A549 (cell line): ENCODE data around the gene AGAP5. TPM values are rescaled to one million over a fixed set of nuclear protein-coding genes. Genes with fewer than 3 reads are reported as not detected.
"Not testable (repeated sequence)": the region's sequence is repeated elsewhere in the genome, so short reads cannot be mapped to it uniquely, and the experiment has no call there.

Experiments used
- ATAC-seq, 2 experiments: fragments of 200-7000 bp in 1 of 2; fragments of >200 bp in 1 of 2; cut with Nextera tagmentation in 1 of 2; cut with Tn5 transposase in 1 of 2; 3 replicates each; pipeline versions ENCODE4 v1.8.0 to v1.9.1; 2018 to 2020; ENCODE audit warnings: mild to moderate bottlenecking in 1 of 2, moderate library complexity in 1 of 2
- CTCF ChIA-PET: fragments of 300-600 bp; sonication (Branson Sonifier 250); formaldehyde crosslinking; extraction: SDS; loops from one replicate; lab custom pipeline; 2021; ENCODE audit warnings: antibody characterized with exemption, inconsistent platforms; lab: Yijun Ruan, JAX
- POLR2A ChIA-PET: fragments of 350-600 bp; formaldehyde crosslinking; extraction: SDS; loops from one replicate; lab custom pipeline; 2021; ENCODE audit warnings: antibody characterized with exemption, inconsistent platforms; lab: Yijun Ruan, JAX
- DNase-seq, 2 experiments: peaks; one replicate each; pipeline versions ENCODE4 v3.0.0 to v3.0.0-alpha.2; 2011 to 2016; ENCODE audit warnings: low read depth in 1 of 2, low spot score in 1 of 2
- FAIRE-seq: peaks from 2 replicates; lab custom pipeline; 2011; peaks lifted over from hg19 to GRCh38; lab: Jason Lieb, UNC
- H3K27ac ChIP-seq, 2 experiments: fragments of >200 bp; sonication (Bioruptor Twin); formaldehyde crosslinking; 3 replicates each; pipeline ENCODE4 v1.5.1; 2016 to 2017
- H3K4me1 ChIP-seq: fragments of >200 bp; sonication (Bioruptor Twin); formaldehyde crosslinking; 3 replicates; pipeline ENCODE4 v1.6.1; 2016
- H3K4me2 ChIP-seq: fragments of >200 bp; sonication (Bioruptor Twin); formaldehyde crosslinking; 3 replicates; pipeline ENCODE4 v1.6.1; 2016
- H3K4me3 ChIP-seq: fragments of >200 bp; sonication (Bioruptor Twin); formaldehyde crosslinking; 3 replicates; pipeline ENCODE4 v1.5.1; 2016
- H3K9me3 ChIP-seq: fragments of >200 bp; sonication (Bioruptor Twin); formaldehyde crosslinking; 3 replicates; pipeline ENCODE4 v1.6.1; 2016
- WGBS: methylation state at CpG from one replicate; pipeline ENCODE4 v1.1.6; 2017; ENCODE audit errors: missing lambda C conversion rate; 5-methylcytosine and 5-hydroxymethylcytosine counted together
- polyA plus RNA-seq, 4 experiments: library from polyadenylated mRNA; depleted of rRNA in 3 of 4; stranded (reverse); fragments of >200 nt; fragmentation: RNase III in 1 of 4; extraction: RNeasy Plus Mini Kit Qiagen cat#74134 plus additional on column Dnase treatment in 1 of 4; gene quantifications; 2 replicates in 3 of 4; 3 replicates in 1 of 4; pipeline ENCODE4 v1.2.3, GENCODE V29; 2011 to 2017

The AGAP5 gene
- polyA plus RNA-seq, 2 of the 4 experiments (the other 2 are of a cell fraction): 2.5 to 4.0 TPM

DNA sequence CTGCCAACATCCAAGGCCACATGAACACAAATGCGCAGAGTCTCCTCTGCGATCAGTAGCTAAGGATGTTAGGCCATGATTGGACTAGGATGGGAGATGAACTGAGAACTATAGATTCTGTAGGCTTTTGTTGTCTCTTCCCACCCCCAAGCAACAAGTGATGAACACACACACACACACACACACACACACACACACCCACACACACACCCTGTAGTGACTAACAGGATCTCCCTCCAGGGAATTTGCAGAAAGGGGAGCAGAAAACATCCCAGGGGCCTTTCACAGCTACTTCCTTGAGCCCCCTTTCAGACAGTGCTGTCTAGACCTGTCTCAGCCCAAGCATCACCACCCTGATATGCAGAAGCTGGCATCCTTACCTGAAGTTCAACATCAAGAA, 8.6 kb upstream of the AGAP5 start:
- ATAC-seq, POLR2A ChIA-PET, FAIRE-seq, DNase-seq, H3K9me3 ChIP-seq, H3K4me1 ChIP-seq, H3K4me3 ChIP-seq, H3K4me2 ChIP-seq, H3K27ac ChIP-seq: not testable (repeated sequence)
- CTCF ChIA-PET: interaction anchor here (0.6 kb wide), 1 partner anchor 168 kb away, joined by 3 read pairs; no protein-coding TSS in a partner anchor
- 100% methylated on average over 2 of the region's 2 CpGs for WGBS

DNA sequence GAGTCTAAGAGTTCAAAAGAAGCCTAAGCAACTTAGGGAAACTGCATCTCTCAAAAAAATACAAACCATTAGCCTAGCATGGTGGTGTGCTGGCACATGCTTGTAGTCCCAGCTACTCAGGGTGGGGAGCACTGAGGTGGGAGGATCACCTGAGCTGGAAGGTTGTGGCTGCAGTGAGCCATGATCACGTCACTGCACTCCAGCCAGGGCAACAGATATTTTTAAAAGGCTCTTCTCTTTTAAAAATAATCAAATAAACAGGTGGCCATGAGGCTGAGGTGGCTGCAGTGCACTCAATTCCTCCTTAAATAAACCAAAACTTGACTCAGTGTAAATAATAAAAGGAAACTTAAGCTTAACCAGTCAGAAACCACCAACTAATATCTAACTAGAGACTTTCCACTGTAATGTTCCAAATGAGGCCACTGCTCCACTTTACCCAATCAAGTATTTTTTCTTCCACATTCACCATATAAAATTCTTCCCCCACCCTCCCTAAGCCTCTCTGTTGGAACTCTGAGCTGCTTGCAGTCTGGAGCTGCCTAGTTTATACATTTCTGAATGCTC, 7.7 kb upstream of the AGAP5 start:
- H3K27ac ChIP-seq, H3K4me3 ChIP-seq, H3K9me3 ChIP-seq, CTCF ChIA-PET, H3K4me1 ChIP-seq, ATAC-seq, DNase-seq, FAIRE-seq, POLR2A ChIA-PET: not testable (repeated sequence)
- 44% methylated on average over 1 of the region's 1 CpG for WGBS
- peak overlapping the region; percentile 26; the same call in 1 of the 3 replicates for H3K4me2 ChIP-seq

DNA sequence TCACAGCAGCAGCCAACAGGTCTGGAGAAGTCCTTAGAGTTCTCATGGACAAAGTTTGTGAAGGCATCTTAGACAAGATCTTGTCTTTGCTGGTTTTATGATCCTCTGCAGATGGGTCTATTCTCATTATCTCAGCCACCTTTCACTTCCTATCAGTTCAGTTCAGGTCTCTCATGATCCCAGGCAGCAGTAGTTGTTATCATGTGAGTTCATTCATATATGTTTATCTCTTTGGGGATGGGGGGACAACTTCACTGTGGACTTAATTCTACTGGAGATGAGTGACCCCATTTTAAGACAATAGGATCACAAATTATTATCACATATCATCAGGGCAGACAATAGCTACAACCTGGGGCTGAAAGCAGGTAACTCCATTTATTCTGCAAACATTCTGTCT, 6.0 kb upstream of the AGAP5 start:
- CTCF ChIA-PET, FAIRE-seq, H3K9me3 ChIP-seq, H3K4me1 ChIP-seq, POLR2A ChIA-PET, DNase-seq, H3K4me2 ChIP-seq, H3K4me3 ChIP-seq, H3K27ac ChIP-seq, ATAC-seq: not testable (repeated sequence)

DNA sequence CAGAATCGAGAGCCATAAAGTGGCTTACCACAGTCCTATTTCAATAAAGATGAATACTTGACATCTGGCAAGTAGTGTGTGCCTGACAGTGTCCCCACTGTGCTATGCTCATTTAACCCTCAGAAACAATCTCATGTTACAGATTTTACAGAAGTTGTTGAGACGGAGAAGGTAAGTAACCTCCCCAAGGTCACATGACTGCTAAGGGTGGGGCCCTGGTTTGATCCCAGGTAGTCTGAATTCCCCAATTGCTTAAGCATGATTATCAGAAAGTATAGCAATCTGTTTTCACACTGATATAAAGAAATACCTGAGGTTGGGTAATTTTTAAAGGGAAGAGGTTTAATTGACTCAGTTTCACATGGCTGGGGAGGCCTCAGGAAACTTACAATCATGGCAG, 910 bp upstream of the AGAP5 start:
- CTCF ChIA-PET, H3K4me2 ChIP-seq: not testable (repeated sequence)

DNA sequence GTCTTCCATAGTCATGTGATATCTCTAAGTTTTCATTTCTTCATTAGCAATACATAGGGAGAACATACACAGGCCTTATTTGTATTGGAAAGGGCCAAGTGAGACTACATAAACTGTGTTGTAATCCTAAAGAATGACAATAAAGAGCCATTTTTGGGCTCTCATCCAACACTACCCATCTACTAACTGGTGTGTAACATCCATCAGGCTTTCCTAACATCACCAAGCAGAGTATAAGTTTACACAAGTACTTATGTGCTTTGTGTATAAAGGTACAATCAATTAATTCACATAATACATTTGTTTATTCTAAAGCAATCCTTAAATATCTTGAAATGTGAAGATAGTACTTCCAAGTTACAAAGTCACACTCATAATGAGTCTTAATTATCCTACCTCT, 2.6 kb downstream of the AGAP5 start:
- POLR2A ChIA-PET, CTCF ChIA-PET, ATAC-seq, FAIRE-seq, H3K4me3 ChIP-seq, H3K4me1 ChIP-seq, H3K27ac ChIP-seq, H3K9me3 ChIP-seq, H3K4me2 ChIP-seq, DNase-seq: not testable (repeated sequence)

More for the DNA sequence above, 910 bp upstream of the AGAP5 start:
- ATAC-seq, H3K4me3 ChIP-seq, H3K4me1 ChIP-seq, FAIRE-seq, H3K27ac ChIP-seq, POLR2A ChIA-PET, H3K9me3 ChIP-seq, DNase-seq: not testable (repeated sequence)
- WGBS: 74% methylated on average over 2 of the region's 2 CpGs

DNA sequence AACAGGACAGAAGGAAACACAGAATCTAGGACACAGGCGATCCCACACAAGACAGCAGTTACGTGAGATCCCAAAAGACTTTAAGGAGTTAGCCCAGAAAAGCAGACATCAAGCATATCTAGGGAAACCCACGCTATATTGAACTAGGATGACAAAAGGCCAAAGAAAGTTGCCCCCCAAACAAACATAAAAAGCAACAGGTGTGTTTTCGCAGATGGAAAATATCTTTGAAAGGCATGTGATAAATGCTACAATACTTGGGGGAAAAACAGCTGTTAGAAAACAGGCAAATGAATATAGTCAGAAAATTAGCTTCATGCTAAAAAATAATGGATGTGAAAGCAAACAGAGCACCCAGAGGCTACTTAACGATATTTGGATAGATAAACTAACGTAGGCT, 7.2 kb downstream of the AGAP5 start:
- FAIRE-seq, H3K9me3 ChIP-seq, CTCF ChIA-PET, H3K4me3 ChIP-seq, DNase-seq, ATAC-seq, H3K27ac ChIP-seq, H3K4me2 ChIP-seq, H3K4me1 ChIP-seq, POLR2A ChIA-PET: not testable (repeated sequence)
- WGBS: 89% methylated on average over 6 of the region's 6 CpGs

DNA sequence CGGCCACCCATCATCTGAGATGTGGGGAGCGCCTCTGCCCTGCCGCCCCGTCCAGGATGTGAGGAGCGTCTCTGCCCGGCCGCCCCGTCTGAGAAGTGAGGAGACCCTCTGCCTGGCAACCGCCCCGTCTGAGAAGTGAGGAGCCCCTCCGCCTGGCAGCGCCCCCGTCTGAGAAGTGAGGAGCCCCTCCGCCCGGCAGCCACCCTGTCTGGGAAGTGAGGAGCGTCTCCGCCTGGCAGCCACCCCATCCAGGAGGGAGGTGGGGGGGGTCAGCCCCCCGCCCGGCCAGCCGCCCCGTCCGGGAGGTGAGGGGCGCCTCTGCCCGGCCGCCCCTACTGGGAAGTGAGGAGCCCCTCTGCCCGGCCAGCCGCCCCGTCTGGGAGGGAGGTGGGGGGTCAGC, 8.3 kb downstream of the AGAP5 start:
- WGBS: no CpG with 5 or more reads among the region's 28 CpGs
- H3K4me1 ChIP-seq, H3K9me3 ChIP-seq, H3K27ac ChIP-seq, DNase-seq, ATAC-seq, FAIRE-seq, CTCF ChIA-PET, H3K4me3 ChIP-seq, POLR2A ChIA-PET, H3K4me2 ChIP-seq: not testable (repeated sequence)

DNA sequence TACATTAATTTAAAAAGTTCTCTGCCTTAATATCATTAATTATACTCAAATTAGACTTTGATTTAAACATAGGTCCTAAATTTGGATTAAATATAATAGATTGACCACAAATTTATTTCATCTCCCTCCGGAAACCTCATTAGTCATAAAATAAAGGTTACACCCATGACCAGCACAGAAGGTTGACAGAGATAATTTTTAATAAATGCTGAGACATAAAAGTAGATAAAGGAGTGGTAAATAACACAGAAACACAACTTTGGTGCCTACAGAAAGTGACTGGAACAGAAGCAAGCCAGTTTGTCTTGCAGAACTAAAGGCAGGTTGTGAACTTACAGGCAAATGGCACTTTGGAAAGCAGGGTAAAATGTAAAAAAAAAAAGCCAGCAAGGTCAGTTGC, 10.3 kb downstream of the AGAP5 start:
- H3K4me2 ChIP-seq, H3K27ac ChIP-seq, H3K4me3 ChIP-seq, H3K4me1 ChIP-seq, ATAC-seq, POLR2A ChIA-PET, CTCF ChIA-PET, H3K9me3 ChIP-seq, FAIRE-seq, DNase-seq: not testable (repeated sequence)
- 78% methylated on average over 1 of the region's 1 CpG for WGBS

DNA sequence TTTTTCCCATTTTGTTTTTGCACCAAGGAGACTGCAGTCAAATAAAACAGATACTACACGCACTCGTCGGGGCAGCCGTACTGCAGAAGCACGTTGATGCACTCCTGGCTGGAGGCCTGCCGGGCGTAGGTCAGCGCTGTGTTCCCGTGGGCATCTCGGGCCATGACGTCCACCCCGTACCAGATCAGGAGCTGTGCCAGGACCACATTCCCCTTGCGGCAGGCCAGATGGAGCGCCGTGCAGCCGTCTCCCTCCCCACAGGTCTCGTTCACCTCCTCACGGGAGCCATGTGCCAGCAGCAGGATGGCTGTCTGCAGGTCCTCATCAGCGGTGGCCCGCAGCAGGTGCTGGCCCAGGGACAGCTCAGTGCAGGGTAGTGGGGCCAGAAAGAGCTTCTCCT, 23.4 kb downstream of the AGAP5 start:
- POLR2A ChIA-PET, H3K4me2 ChIP-seq, FAIRE-seq, CTCF ChIA-PET, H3K27ac ChIP-seq, ATAC-seq, H3K4me1 ChIP-seq, DNase-seq, H3K9me3 ChIP-seq, H3K4me3 ChIP-seq: not testable (repeated sequence)
- 97% methylated on average over 5 of the region's 20 CpGs for WGBS

DNA sequence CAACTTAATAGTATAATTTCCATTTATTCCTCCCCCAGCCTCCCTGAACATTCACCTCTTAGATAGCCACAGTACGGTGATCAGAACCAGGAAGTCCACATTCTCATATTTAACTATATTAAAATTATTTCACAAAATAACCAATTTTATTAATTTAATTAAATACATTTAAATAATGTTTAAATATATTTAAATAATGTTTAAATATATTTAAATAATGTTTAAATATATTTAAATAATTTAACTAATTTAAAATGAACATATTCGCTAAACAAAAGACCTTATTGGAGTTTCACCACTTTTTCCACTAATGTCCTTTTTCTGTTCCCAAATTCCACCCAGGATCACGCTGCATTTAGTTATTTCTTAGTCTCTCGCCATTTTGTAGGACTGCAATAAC, 29.5 kb downstream of the AGAP5 start:
- whole genome bisulfite sequencing: 88% methylated on average over 4 of the region's 4 CpGs
- H3K27ac ChIP-seq, CTCF ChIA-PET, FAIRE-seq, POLR2A ChIA-PET, H3K4me2 ChIP-seq, DNase-seq, H3K9me3 ChIP-seq, H3K4me3 ChIP-seq, ATAC-seq, H3K4me1 ChIP-seq: not testable (repeated sequence)

DNA sequence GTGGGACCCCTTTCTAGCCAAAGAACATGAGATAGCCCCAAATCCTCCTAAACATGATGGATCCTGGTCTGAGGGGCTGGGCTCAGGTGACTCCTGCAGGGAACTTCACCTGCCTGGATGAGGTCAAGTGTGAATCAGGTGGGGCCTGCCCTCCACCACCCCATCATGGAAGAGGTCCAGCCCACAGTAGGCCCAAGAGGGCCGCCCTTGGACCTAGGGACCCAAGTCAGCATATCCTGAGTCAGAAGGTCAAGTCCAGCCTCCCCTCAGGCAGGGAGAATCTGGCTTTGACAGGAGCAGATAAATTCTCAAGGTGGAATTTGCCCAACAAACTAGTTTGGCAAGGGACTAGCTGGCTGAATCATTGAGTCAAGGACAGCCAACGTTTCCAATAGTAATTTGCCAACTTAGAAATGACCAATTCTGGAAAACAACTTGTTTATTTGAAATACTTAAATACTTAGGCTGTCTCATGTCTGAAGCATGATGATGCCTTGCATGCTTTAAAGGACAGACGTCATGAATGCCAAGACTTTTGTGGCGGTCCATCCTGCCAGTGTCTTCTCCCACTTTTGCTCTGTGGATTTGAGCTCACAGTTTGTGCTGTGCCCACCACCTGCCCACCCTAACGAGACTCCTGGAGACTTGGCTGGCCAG, 31.6 kb downstream of the AGAP5 start:
- POLR2A ChIA-PET, H3K27ac ChIP-seq, H3K4me1 ChIP-seq, CTCF ChIA-PET, H3K4me3 ChIP-seq, ATAC-seq, H3K9me3 ChIP-seq, DNase-seq, H3K4me2 ChIP-seq, FAIRE-seq: not testable (repeated sequence)
- 46% methylated on average over 4 of the region's 5 CpGs for WGBS
